Activated CD4-positive, alpha-beta T cell treated with anti-CD3 and anti-CD28 coated beads for 1 hour (primary cell): ENCODE data around the gene SDK1.
"Not testable (repeated sequence)": the region's sequence is repeated elsewhere in the genome, so short reads cannot be mapped to it uniquely, and the experiment has no call there.

Experiments
- DNase-seq: peaks from one replicate; pipeline ENCODE4 v3.0.0-alpha.2; 2020

SDK1 gene

DNA sequence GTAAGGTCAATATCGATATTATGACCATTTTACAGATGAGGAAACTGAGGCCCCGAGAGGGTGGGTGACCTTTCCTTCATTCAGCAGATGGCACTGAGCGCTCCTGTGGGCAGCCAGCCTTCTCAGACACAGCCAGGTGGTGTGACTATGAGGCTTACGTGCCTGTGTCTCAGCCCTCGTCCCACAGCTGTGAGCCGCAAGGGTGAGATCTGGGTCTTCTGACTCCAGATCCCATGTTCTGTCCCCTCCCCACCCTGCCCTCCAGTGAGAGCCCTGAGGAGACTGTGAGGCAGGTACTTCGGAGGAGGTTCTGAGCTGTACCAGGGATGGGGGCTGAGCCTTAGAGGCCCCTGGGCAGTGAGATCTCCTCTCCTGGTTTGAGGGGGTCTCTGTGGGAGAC lies 767.2 kb downstream of the SDK1 start:
- no peak for DNase-seq

DNA sequence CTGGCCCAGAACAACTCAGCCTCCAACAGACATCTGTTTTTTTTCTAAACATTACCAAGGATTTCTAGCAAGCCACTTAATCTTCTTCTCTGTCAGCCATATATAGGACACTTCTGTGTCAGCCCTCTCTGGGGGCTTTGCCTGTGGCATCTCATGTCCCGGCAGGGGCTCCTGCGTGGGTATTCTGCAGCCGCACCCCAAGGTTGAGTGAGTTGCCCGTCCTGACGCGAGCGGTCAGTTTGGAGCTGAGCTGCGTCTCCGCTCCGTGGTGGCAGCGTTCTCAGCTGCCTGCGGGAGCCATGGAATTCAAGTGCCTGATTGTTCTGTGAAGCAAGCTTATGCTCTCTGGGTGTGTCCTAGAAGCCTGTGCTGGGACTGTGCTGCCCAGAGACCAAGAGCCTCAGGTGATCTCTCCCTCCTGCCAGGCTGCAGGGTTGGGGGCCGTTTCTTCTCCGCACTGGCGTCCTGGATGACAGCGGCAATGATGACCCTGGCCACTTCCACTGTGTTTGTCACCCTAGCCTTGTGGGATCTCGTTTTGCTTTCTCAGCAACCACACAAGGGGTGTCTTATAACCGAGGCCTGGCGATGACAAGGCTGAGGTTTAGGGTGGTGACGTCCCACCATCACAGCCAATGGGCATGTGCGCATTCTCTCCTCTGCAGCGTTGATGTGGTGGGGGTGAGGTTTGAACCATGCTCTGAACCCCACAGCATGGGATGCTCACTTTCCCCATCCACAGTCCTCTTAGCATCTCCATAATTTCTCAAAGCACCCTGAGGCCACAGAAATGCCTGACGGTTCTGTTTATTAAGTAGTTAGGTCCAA lies 768.4 kb downstream of the SDK1 start:
- no peak for DNase-seq

DNA sequence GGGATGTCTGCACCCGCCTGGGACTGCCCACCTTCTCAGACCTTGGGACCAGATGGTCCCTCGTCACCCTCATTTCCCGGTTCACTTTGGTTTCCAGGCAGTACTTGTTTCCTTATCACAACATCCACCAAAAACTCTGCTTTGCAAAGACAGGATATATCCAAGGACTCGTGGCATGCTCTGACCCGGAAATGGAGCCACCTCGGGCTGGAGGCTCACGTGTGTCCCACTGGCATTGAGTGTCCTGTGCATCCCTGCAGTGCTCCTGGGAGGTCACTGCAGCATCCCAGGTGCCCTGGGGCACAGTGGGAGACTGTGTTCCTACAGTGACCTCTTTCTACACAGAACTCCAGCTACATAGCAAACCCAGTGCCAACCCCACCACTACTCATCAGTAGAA lies 769.2 kb downstream of the SDK1 start:
- no peak for DNase-seq

DNA sequence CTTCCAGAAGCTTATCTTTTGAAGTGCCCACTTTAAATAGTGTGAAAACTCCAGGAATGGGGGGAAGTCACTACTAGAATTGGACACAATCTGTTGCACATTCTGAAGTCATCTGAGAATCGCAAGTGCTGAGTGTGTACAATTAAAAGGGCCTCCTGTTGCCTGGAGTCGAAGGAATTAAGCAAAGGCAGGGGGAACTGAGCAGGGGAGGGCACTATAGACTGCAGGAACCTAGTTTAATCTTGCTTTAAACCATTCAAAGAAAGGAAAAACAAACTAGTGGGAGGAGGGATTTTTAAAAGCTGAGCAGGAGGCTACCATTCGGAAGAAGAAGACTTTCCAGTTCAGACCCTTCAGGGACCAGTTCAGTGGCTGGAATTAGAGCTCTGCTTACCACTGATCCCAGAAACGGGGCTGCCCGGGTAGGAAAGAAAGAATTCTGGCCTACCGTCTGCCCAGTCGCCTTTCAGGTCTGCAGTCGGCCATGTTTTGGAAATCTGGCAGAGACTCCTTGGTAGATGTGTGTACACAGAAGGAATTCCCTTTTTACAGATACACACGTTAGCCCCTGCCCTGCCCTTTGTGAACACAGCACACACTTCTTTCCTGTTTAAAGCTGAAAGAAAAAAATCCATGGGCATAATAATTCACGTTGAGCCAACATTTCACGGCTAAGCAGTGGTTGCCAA lies 770.5 kb downstream of the SDK1 start:
- DNase-seq = no peak

DNA sequence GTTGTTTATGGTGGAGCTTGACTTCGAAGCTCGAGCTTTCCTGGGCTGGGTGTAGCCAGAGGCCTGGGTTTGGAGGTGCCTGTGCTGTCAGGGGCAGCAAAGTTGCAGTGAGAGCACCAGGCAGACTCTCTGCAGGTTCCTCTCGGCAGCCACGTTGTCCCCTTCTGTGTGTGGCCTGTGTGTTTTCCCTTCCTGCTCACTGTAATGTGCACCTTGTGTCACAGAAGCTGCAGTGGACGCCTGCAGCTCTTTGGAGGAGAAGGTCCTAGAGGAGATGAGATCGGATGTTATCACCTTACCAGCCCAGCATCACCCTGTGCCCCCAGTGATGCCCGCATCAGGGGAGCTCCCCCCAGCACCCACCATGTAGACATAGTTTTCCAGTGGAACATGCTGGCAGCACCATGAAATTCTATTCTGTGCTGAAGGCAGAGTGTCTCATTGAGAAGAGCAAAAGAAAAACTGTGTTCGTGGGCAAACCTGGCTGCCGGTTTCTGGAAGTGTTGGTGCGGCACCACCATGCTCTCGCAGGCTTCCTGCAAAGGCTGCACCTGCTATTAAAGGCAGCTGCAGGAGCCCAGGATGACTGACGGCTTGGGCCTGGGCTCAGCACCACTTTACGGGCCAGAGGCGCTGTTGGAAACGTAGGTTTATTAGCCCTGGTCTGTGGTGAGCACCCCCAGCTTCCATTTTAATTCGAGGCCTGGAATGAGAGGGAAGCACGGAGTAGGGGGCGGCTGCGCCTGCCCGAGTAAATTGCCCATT lies 771.3 kb downstream of the SDK1 start:
- DNase-seq = no peak

DNA sequence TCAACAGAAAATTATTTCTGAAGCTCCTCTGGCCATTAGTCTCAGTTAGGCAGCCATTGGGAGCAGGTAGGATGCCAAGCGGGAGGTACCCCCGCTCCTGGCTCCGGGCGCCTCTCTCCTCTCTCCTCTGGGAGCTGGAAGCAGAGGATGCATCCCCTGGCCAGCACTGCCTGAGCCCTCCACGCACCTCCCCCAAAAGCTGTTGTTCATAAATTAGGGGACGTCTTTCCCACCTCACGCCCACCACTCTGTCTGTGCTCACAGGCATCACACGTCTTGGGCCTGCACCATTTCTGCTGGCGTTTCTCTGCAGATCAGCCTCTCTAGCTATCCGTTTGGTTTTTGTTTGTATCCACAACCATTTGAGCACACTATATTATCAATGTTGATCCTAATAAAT lies 772.0 kb downstream of the SDK1 start:
- no peak for DNase-seq

DNA sequence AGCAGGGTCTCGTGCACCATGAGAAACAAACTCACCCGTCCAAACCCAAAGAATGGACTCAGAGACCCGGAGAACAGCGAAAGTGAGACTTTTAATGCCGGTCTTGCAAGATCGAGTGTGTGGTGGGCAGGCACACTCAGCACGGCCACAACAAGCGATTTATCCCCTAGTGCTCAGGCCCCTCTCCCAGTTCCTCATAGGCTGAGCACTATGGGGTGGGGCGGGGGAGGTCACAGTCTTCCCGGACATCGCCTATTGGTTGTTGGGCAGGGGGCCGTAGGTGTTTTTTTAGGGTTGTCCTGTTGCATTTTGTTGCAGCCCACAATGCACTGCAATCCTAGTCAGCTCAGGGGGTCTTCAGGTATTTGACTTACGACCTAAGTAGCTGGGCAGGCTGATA lies 772.7 kb downstream of the SDK1 start:
- DNase-seq = no peak

DNA sequence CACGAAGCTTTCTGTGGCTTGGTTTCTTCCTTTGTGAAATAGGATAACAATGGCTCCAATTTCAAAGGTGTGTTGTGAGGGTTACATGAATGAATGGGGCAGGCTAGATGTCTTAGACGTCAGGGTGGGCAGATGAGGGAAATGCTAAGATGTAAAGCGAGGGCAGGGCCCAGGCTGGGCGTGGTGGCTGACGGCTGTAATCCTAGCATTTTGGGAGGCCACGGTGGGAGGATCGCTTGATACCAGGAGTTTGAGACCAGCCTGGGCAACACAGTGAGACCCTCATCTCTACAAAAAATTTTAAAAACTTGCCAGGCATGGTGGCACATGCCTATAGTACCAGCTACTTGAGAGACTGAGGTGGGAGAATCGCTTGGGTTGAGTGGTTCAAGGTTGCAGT lies 773.4 kb downstream of the SDK1 start:
- no peak for DNase-seq

DNA sequence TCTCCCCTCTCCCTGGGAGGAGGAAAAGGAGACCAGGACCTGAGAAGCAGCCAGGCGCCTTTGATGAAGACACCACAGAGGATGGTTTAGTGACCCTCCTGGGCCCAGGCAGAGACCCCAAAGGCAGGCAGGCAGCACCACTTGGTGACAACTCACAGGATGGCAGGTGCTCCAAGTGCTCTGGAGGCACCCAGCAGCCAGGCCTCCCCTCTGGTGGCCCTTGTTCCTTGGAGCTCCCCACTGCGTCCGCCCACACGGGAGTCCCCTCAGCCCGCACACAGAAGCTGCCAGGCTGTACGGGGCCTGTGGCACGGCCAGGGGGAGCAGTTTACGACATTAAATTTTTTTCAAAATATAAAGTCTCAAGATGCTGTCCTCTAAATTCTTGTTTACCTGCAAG lies 773.9 kb downstream of the SDK1 start:
- no peak for DNase-seq

DNA sequence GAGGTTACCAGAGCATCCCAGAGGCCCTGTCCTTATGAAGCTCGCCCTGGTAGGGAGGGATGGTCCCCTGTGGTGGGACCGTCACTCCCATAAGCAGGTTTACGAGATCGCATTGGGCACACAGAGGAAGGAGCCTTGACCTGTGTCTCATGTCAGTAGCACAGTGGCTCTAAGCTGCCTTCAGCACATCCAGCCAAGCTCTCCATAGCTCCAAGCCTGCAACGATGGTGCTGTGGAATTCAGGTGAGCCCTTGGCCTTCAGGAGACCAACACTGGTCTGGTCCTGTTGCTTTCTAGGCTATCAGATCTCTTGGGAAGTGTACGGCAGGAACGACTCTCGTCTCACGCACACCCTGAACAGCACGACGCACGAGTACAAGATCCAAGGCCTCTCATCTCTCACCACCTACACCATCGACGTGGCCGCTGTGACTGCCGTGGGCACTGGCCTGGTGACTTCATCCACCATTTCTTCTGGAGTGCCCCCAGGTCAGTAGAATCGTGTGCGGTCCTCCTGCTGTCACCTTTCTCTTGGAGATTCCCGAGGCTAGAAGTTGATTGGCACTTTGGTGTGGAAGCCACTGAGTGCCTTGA lies 775.7 kb downstream of the SDK1 start:
- no peak for DNase-seq

DNA sequence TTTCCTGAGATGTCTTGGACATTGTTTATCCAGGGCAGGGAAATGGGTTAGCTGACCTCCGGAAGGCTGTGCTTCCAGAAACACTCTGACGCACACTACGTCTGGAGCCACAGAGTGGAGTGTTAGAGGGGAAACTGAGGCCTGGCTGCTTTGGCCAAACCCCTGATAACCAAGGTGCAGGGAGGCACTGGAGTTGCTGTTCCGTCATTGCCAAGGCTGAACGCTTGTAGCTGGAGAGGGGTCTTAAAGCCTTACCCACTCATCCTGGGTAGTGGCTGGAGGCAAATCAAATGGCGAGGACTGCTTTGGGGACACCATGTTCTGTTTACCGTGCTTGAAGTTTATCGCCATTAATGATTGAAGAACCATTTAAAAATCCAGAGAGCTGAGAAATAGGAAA lies 776.9 kb downstream of the SDK1 start:
- DNase-seq = no peak

DNA sequence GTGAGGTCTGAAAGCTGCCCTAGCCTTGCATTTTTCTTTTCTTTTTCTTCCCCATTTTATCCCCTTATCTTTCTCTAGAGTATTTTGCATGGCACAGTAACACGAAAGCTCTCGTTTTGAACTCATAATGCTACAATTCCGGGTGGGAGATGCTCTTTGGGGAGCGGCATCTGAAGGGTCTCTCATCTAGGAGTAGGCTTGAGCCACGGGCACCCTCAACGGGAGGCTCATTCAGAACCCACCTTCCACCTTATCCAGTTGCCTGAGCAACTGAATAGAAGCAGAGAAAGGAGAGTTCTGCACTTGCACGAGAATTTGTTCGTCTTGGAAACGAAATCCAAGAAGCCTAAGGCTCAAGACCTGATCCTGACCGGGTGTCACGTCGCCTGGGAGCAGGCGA lies 777.5 kb downstream of the SDK1 start:
- no peak for DNase-seq

DNA sequence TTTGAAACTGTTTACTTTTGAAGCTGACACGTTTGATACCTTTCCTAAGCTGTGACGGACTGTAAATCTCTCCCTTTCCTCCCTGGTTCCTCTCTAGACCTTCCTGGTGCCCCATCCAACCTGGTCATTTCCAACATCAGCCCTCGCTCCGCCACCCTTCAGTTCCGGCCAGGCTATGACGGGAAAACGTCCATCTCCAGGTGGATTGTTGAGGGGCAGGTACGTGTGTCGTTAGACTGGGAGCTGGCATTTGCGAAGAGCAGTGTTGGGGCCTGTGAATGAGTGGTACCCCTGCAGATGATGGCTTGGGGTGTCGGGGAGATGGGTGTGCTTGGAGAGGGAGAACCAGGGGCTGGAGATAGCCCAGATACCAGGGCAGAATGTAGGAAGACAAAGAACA lies 778.3 kb downstream of the SDK1 start:
- DNase-seq = no peak

DNA sequence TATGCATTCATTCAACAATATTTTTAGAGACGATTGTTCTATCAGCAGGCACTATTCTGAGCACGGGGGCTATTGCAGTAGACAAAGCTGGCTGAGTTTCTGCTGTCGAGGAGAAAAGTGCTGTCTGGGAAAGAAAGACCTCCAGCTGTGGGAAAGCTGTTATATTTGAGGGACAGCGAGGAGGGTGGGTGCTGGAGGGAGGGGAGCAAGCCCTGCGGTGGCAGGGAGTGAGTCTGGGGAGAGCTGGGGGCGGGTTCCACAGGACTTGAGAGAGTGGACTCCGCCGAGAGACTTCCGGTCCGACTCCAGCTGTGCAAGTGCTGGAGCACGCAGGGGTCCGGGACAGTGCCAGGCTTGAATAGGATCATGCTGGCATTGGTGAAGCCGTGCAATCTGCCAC lies 778.9 kb downstream of the SDK1 start:
- DNase-seq = no peak

DNA sequence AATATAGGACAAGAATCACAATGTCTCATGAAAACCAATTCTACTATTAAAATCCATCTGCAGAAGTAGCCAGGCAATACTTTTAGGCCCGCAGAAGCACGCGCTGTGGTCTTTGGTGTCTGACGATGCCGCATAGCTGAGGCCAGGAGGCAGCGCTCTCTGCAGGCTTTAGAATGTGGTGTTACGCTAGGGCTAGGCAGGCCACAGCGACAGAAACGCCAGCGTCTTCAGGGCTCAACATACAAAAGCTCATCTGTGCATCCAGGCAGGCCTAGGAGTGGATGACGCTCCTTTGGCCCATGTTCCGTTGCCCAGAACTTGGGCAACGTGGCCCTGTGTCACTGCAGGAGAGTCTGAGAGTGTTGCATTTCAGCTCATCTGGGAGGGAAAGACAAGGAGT lies 779.9 kb downstream of the SDK1 start:
- DNase-seq = no peak

DNA sequence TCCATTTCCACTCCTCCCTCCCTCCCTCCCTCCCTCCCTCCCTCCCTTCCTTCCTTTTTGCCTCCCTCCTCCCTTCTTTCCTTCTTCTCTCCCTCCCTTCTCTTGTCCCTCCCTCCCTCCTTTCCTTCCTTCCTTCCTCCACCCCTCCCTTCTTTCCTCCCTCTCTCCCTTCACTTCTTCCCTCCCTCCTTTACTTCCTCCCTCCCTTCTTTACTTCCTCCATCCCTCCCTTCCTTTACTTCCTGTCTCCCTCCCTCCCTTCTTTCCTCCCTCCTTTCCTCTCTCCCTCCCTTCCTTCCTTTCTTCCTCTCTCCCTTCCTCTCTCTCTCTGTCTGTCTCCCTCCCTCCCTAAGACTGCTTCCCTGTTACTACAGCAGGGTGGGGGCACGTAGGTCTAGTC lies 782.5 kb downstream of the SDK1 start:
- DNase-seq = no peak

DNA sequence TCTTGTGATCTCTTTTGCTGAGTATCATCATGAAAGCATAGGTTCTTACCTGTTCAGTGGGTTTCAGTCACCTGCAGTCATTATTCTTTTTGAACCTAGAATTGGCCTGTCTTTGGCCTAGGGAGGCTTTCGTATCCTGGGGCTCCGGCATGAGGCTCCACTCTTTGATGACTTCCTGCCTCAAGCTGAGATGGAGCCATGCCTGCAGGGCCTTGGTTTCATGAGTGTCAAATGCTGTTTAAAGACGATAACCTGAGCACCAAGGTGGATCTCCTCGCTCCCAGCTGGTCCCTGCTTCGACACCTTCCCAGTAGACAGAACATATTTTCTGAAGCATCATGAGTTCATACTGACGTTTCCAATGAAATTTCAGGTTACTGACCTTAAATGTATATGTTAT lies 783.2 kb downstream of the SDK1 start:
- DNase-seq = no peak

DNA sequence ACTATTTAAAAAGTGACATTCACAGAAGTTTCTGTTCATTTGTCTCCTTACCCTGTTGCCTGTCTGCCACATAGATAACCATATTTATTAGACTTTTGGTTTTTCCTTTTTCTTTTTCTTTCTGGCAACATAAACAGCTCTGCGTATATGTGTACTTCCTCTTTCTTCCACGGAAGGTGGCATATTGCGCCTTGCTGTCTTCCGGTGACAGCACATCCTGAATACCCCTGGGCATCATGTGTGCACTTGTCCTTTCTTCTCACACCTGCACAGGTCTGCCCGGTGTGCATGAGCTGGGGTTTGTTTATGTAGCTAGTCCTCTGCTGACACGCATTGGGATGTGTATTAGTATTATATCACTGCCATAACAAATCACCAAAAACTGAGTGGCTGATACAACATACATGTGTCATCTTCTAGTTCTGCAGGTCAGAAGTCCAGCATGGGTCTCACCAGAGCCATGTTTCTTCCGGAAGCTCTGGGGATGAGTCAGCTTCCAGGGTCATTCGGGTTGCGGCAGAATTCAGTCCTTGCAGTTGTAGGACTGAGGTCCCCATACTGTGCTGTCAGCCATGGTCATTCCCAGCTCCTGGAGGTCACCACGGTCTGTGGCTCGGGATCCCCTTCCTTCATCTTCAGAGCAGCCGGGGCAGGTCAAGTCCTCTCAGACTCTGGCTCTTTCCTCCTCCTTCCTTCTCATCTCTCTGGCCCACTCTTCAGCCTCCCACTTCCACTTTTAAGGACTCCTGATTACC lies 785.1 kb downstream of the SDK1 start:
- DNase-seq = no peak

DNA sequence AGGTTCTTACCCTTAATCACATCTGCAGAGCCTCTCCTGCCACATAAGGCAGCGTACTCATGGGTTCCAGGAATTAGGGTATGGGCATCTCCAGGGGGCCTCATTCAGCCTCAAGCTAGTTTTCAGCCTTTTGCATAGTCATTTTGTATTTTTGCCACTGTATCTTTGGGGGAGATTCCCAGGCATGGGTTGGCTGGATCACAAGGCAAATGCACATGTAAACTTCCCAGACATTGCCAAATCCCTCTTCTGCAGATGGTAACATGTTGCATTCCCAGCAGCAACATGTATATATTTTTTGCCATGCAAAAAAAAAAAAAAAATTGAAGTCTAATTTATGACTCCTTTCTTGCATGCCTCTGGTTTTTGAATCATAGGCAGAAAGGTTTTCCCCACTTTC lies 785.7 kb downstream of the SDK1 start:
- no peak for DNase-seq

DNA sequence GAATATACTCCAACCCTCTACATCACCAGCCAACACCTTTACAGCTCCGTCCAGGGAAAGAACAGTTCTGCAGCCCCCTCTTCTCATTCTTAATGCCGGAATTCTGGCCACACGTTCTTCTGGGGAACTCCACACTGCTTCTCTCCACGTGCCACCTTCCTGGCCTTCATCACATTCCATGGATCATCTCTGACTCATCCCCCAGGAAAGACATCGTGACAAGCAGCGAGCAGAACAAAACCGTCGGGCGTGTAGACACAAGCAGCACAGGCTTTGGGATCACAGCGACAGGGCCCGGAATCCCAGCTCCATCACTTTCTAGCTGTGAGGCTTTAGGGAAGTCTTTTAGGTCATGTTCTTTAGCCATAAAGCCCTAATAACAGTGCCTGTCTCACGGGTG lies 790.7 kb downstream of the SDK1 start:
- no peak for DNase-seq

DNA sequence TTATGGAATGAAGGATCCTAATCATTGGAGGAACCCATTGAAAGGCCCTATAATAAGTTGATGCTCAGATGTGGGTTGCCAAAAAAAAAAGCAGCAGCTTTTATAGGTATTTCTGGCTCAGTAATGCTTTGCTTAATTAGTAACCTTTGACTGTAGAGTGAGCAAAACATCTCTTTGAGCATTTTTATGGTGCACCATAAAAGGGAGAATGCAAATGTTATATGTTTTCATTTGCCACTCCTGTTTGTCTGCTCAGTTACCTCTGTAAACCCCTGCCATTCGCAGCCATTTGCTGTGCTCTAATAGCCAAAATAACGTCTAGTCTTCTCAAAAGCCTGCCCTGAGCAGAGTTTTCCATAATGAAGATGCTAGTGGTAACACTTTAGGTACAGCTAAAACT lies 792.0 kb downstream of the SDK1 start:
- no peak for DNase-seq

DNA sequence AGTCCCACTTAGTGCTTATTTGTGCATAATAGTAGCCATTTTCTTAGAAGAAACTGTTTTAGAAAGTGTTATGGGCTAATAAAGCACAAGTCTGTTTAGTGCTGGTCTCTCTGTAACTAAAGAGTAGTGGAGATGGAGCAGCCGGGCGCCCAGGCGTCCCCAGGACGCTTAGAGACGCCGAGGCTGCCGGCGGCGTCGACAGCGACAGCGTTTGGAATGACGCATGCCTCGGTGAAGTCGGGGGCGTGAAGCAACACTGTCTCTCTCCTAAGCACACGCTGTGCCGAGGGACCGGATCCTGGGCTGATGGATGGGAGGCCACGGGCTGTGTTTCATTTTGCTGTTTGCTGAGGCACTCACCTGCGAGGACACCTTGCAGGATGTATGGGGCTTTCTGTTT lies 792.4 kb downstream of the SDK1 start:
- no peak for DNase-seq

DNA sequence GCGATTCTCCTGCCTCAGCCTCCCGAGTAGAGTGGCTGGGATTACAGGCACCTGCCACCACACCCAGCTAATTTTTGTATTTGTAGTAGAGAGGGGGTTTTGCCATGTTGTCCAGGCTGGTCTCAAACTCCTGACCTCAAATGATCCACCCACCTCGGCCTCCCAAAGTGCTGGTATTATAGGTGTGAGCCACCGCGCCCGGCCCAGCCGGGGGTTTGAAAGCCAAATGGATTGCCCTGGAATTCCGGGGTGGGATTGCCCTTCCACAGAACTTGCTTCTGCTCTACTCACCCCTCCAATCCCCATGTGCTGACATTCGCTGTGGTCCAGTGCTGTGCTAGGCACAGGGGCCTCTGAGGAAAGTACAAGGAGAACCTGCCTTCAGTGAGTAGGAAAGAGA lies 793.1 kb downstream of the SDK1 start:
- not testable (repeated sequence) for DNase-seq
